Fibroblast of lung (primary cell): Measurements from ENCODE around the gene DEPDC7. TPM values are rescaled to one million over a fixed set of nuclear protein-coding genes. Genes with fewer than 3 reads are reported as not detected.

Source experiments
- DNase-seq, 2 donors: peaks; one replicate each; pipeline versions ENCODE4 v3.0.0 to v3.0.0-alpha.2; 2010; ENCODE audit warnings: low read depth in 2 of 2
- H2AFZ ChIP-seq: 2 replicates; pipeline ENCODE4 v1.5.1; 2012; ENCODE audit warnings: low read length, control low read depth, inconsistent platforms
- H3K27ac ChIP-seq: 2 replicates; pipeline ENCODE4 v1.5.1; 2011; ENCODE audit warnings: low read length, control low read depth; ENCODE audit not compliant: insufficient read depth
- H3K27me3 ChIP-seq: 2 replicates; pipeline ENCODE4 v1.5.1; 2011; ENCODE audit warnings: mild to moderate bottlenecking, low read length; ENCODE audit not compliant: control insufficient read depth, insufficient read depth
- H3K36me3 ChIP-seq: 2 replicates; pipeline ENCODE4 v1.5.1; 2011; ENCODE audit warnings: low read length; ENCODE audit not compliant: control insufficient read depth, insufficient read depth
- H3K4me1 ChIP-seq: 2 replicates; pipeline ENCODE4 v1.5.1; 2011; ENCODE audit warnings: low read length; ENCODE audit not compliant: control insufficient read depth, insufficient read depth; ENCODE audit errors: extremely low read depth
- H3K4me2 ChIP-seq: 2 replicates; pipeline ENCODE4 v1.5.1; 2011; ENCODE audit warnings: low read length, control low read depth; ENCODE audit not compliant: insufficient read depth; ENCODE audit errors: extremely low read depth
- H3K4me3 ChIP-seq, 4 experiments: fragments of 200-600 bp in 1 of 4; sonication (generic) in 1 of 4; replicated peaks in 1 of 4; 2 replicates each; pipeline ENCODE4 v1.5.1; 2011 to 2016; ENCODE audit warnings: low read length in 4 of 4, low read depth in 3 of 4, mild to moderate bottlenecking in 3 of 4, control low read depth in 2 of 4, inconsistent platforms in 1 of 4, mixed read lengths in 1 of 4; ENCODE audit not compliant: insufficient read depth in 1 of 4; ENCODE audit errors: control extremely low read depth in 1 of 4
- H3K79me2 ChIP-seq: 2 replicates; pipeline ENCODE4 v1.5.1; 2012; ENCODE audit warnings: mild to moderate bottlenecking, low read length, inconsistent platforms; ENCODE audit not compliant: control insufficient read depth, insufficient read depth
- H3K9ac ChIP-seq: 2 replicates; pipeline ENCODE4 v1.5.1; 2011; ENCODE audit warnings: mild to moderate bottlenecking, low read length, control low read depth; ENCODE audit not compliant: insufficient read depth
- H3K9me3 ChIP-seq: 2 replicates; pipeline ENCODE4 v1.5.1; 2012; ENCODE audit warnings: low read depth, low read length; ENCODE audit not compliant: control insufficient read depth, insufficient read depth
- H4K20me1 ChIP-seq: 2 replicates; pipeline ENCODE4 v1.5.1; 2011; ENCODE audit warnings: low read length; ENCODE audit not compliant: control insufficient read depth, insufficient read depth; ENCODE audit errors: extremely low read depth
- EZH2 ChIP-seq: IDR thresholded peaks from 2 replicates; pipeline ENCODE4 v1.5.1; 2012; ENCODE audit warnings: low read length, control low read depth, mild to moderate bottlenecking; ENCODE audit errors: missing control alignments
- polyA plus RNA-seq, 2 donors: library from polyadenylated mRNA; depleted of rRNA in 1 of 2; stranded (reverse) in 1 of 2; unstranded in 1 of 2; fragments of >200 nt; gene quantifications; 2 replicates each; pipeline ENCODE4 v1.2.1, GENCODE V29; 2011 to 2012; ENCODE audit warnings: missing spikeins in 1 of 2
- total RNA-seq: library from RNA; depleted of rRNA; stranded (reverse); fragments of >200 nt; gene quantifications from 2 replicates; pipeline ENCODE4 v1.2.1, GENCODE V29; 2014
- TF ChIP-seq, protein P1 (sequence below), 2 donors: IDR thresholded peaks in 1 of 2; conservative IDR thresholded peaks in 1 of 2; 1 replicate in 1 of 2; 2 replicates in 1 of 2; pipeline ENCODE4 v1.5.1; 2011 to 2012; ENCODE audit warnings: low read length in 2 of 2, control low read depth in 1 of 2, inconsistent platforms in 1 of 2, low read depth in 1 of 2, mild to moderate bottlenecking in 1 of 2

DEPDC7 gene
- total and polyA plus RNA-seq, 2 donors (not counting 1 experiment from before 2014, with no cell fraction given), result 6.7 to 8.4 TPM

DNA sequence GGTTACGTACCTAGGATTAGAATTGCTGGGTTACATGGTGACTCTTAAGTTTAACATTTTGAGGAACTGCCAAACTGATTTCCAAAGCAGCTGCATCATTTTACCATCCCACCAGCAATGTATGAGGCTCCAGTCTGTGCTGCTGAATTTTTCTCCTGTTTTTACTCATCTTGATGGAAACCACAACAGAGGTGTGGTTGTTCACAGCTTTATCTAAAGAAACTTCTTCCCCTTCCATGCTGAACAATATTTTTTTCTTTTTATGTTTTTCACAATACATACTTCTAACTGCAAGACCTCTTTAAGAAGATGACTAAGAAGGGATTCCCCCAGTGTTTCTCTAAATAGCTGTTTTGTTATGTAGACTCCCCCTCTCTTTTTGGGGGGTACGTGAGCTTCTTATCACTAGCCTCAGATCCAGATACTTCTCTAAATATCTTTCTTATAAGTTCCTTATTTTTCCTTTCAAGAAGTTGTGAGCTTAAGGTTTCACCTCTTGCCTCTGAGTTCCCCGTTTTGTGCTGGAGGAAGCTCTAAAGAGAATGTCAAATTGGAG lies 47.7 kb downstream of the DEPDC7 start:
- no peaks in the 10 kb centered on the region for H3K27me3 ChIP-seq
- DNase-seq, result peak; percentile 29 to 52
- no peak overlapping the region for H3K27ac ChIP-seq
- no peak overlapping the region for H3K9ac ChIP-seq
- no peaks in the 10 kb centered on the region for H4K20me1 ChIP-seq
- H3K4me2 ChIP-seq, result no peak overlapping the region
- H3K4me1 ChIP-seq, result peaks cover 3% of the 10 kb centered on the region
- TF ChIP-seq EZH2, result no peak
- no peak overlapping the region for H2AFZ ChIP-seq
- no peaks in the 10 kb centered on the region for H3K79me2 ChIP-seq
- no peak overlapping the region for H3K4me3 ChIP-seq
- H3K36me3 ChIP-seq, result peaks cover 6% of the 10 kb centered on the region
- no peaks in the 10 kb centered on the region for H3K9me3 ChIP-seq

DNA sequence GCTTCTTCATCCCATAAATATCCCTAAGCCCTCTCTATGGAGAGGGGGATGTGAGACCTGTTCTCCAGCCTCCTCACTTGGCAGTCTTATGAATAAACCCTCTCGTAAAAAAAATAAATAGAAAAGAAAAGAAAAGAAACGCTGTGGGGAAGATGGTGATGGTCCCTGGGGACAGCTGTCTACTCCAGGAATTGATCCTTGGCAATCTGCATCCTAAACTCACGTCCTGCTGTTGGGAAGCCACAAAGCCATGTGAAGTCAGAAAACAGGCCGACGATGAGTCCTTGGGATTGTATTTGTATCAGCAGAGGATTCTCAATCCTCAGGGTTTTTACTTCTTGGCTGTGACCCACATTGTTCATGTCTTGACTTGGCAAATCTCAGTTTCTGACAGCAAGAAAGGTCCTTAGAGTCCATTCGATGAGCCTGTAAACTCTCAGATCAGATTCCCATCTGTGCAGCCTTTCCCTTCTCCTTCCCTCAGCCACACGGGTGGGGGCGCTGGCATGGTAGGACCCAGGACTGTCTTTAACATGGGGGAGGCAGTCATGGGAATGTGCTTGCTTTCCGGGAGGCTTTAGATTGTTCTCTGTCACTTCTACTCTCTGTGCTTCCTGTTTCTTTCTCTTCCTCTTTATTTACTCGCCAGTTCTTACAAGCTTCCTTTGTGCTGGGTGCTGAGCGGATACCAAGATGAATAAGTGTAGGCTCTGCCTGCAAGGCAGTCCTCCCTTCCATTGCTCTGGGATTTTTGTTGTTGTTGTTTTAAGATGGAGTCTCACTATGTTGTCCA lies 48.6 kb downstream of the DEPDC7 start:
- Histone ChIP-seq H3K27ac (no peak overlapping the region), H3K4me1 (peaks cover 3% of the 10 kb centered on the region), H3K36me3 (peaks cover 12% of the 10 kb centered on the region), H3K79me2 (no peaks in the 10 kb centered on the region), H2AFZ (no peak overlapping the region), H3K9ac (no peak overlapping the region), H3K4me2 (no peak overlapping the region), H4K20me1 (no peaks in the 10 kb centered on the region), H3K4me3 (no peak overlapping the region), H3K9me3 (no peaks in the 10 kb centered on the region), H3K27me3 (no peaks in the 10 kb centered on the region)
- no peak for TF ChIP-seq EZH2
- TF ChIP-seq, protein P1, sequence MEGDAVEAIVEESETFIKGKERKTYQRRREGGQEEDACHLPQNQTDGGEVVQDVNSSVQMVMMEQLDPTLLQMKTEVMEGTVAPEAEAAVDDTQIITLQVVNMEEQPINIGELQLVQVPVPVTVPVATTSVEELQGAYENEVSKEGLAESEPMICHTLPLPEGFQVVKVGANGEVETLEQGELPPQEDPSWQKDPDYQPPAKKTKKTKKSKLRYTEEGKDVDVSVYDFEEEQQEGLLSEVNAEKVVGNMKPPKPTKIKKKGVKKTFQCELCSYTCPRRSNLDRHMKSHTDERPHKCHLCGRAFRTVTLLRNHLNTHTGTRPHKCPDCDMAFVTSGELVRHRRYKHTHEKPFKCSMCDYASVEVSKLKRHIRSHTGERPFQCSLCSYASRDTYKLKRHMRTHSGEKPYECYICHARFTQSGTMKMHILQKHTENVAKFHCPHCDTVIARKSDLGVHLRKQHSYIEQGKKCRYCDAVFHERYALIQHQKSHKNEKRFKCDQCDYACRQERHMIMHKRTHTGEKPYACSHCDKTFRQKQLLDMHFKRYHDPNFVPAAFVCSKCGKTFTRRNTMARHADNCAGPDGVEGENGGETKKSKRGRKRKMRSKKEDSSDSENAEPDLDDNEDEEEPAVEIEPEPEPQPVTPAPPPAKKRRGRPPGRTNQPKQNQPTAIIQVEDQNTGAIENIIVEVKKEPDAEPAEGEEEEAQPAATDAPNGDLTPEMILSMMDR (conservative IDR thresholded peaks at IDR 0.05 in 1 of 2, IDR thresholded peaks at IDR 0.05 in 1 of 2; ENCODE audit: low read depth in 1 of 2, low read length in 2 of 2), result no peak
- no peak for DNase-seq

DNA sequence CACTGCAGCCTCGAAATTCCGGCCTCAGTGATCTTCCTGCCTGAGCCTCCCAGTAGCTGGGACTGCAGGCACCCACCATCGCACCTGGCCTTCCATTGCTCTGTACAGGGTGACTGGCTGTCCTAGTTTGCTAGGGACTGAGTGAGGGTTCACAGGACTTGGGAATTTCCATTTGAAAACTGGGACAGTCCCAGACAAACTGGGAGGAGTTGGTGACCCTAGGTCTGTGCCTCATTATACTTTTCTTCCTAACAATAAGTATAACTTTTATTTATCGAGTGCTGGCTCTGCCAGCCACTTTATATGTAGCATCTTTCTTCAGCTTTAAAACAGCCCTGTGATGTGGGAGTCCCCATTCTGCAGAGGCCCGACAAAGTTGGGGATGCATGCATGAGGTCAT lies 49.2 kb downstream of the DEPDC7 start:
- no peak overlapping the region for H3K27ac ChIP-seq
- TF ChIP-seq, protein P1 (conservative IDR thresholded peaks at IDR 0.05 in 1 of 2, IDR thresholded peaks at IDR 0.05 in 1 of 2; ENCODE audit: low read depth in 1 of 2, low read length in 2 of 2), result no peak
- TF ChIP-seq EZH2, result no peak
- H3K4me2 ChIP-seq, result no peak overlapping the region
- no peak for DNase-seq
- H3K79me2 ChIP-seq, result no peaks in the 10 kb centered on the region
- H3K9ac ChIP-seq, result no peak overlapping the region
- H3K9me3 ChIP-seq, result no peaks in the 10 kb centered on the region
- peaks cover 3% of the 10 kb centered on the region for H3K4me1 ChIP-seq
- H3K4me3 ChIP-seq, result no peak overlapping the region
- H3K27me3 ChIP-seq, result no peaks in the 10 kb centered on the region
- no peaks in the 10 kb centered on the region for H4K20me1 ChIP-seq
- no peak overlapping the region for H2AFZ ChIP-seq
- H3K36me3 ChIP-seq, result peaks cover 13% of the 10 kb centered on the region
